Astrocyte of the cerebellum (primary cell): ENCODE data around the gene SORL1.

ENCODE experiments used
- DNase-seq: peaks from one replicate; pipeline ENCODE4 v3.0.0-alpha.2; 2011; ENCODE audit warnings: low read depth
- H3K4me3 ChIP-seq: 2 replicates; pipeline ENCODE4 v1.5.1; 2011; ENCODE audit warnings: mild to moderate bottlenecking, low read depth, low read length, moderate library complexity
- CTCF ChIP-seq: IDR thresholded peaks from 2 replicates; pipeline ENCODE4 v1.5.1; 2012; ENCODE audit warnings: low read length, low read depth, moderate library complexity, mild to moderate bottlenecking; ENCODE audit errors: missing control alignments
- in situ Hi-C: cut with HindIII; loops from 2 replicates; pipeline ENCODE4 v1.10.0; 2017; ENCODE audit warnings: low sequenced_read_pairs

Gene SORL1

GRCh38 chr11:121512468-121513465 lies 60.7 kb downstream of the SORL1 start:
- no peak overlapping the region for H3K4me3 ChIP-seq
- DNase-seq = no peak
- in situ Hi-C loops = no loop called here
- no peak for TF ChIP-seq CTCF

- no peak overlapping the region for H3K4me3 ChIP-seq
- no peak for DNase-seq
- in situ Hi-C loops = no loop called here
- no peak for TF ChIP-seq CTCF
Measured at GRCh38 chr11:121513807-121514206, 61.7 kb downstream of the SORL1 start.

- no peak for TF ChIP-seq CTCF
- H3K4me3 ChIP-seq = no peak overlapping the region
- no peak for DNase-seq
- in situ Hi-C loops = no loop called here
Measured at GRCh38 chr11:121514432-121515334, 62.6 kb downstream of the SORL1 start.

GRCh38 chr11:121515335-121515671 lies 63.2 kb downstream of the SORL1 start:
- in situ Hi-C loops = no loop called here
- DNase-seq = no peak
- H3K4me3 ChIP-seq = no peak overlapping the region
- TF ChIP-seq CTCF = no peak

- no peak for TF ChIP-seq CTCF
- DNase-seq = no peak
- no peak overlapping the region for H3K4me3 ChIP-seq
- in situ Hi-C loops = no loop called here
Measured at GRCh38 chr11:121517996-121518395, 65.9 kb downstream of the SORL1 start.
